ENCODE results near the gene L1CAM. TPM values are rescaled to one million over a fixed set of nuclear protein-coding genes. Genes with fewer than 3 reads are reported as not detected.

Gene L1CAM
- total RNA-seq, 1 donor from 2014 or later = 8.0 TPM

GRCh38 chrX:153878969-153879653 lies 6.9 kb downstream of the L1CAM start:
- intact Hi-C loops (cut with micrococcal nuclease) = no loop called here

- intact Hi-C loops (cut with micrococcal nuclease) = no loop called here
These were observed 7.6 kb downstream of the L1CAM start for GRCh38 chrX:153878345-153878744.

- intact Hi-C loops (cut with micrococcal nuclease) = no loop called here
These were observed 8.3 kb downstream of the L1CAM start for GRCh38 chrX:153877571-153878261.

GRCh38 chrX:153876112-153876491 lies 9.9 kb downstream of the L1CAM start:
- intact Hi-C loops (cut with micrococcal nuclease) = no loop called here

GRCh38 chrX:153875391-153876111 lies 10.4 kb downstream of the L1CAM start:
- intact Hi-C loops (cut with micrococcal nuclease) = loop anchor here (1.0 to 2.0 kb wide), 2 partner anchors 57 to 81 kb away; partner anchors contain the start of genes IDH3G and SSR4

GRCh38 chrX:153874366-153875125 lies 11.4 kb downstream of the L1CAM start:
- intact Hi-C loops (cut with micrococcal nuclease) = loop anchor here (1.0 to 2.0 kb wide), 2 partner anchors 56 to 80 kb away; partner anchors contain the start of genes IDH3G and SSR4

GRCh38 chrX:153874085-153874365 lies 11.9 kb downstream of the L1CAM start:
- intact Hi-C loops (cut with micrococcal nuclease) = loop anchor here (2.0 kb wide), 1 partner anchor 55 kb away; no protein-coding TSS in a partner anchor

GRCh38 chrX:153873282-153874084 lies 12.5 kb downstream of the L1CAM start:
- intact Hi-C loops (cut with micrococcal nuclease) = loop anchor here (2.0 kb wide), 1 partner anchor 55 kb away; no protein-coding TSS in a partner anchor

GRCh38 chrX:153871946-153872878 lies 13.8 kb downstream of the L1CAM start:
- intact Hi-C loops (cut with micrococcal nuclease) = no loop called here

GRCh38 chrX:153871451-153871850 lies 14.5 kb downstream of the L1CAM start:
- intact Hi-C loops (cut with micrococcal nuclease) = no loop called here

GRCh38 chrX:153870791-153871360 lies 15.1 kb downstream of the L1CAM start:
- intact Hi-C loops (cut with micrococcal nuclease) = no loop called here

- intact Hi-C loops (cut with micrococcal nuclease) = no loop called here
These were observed 15.7 kb downstream of the L1CAM start for GRCh38 chrX:153870288-153870690.

- intact Hi-C loops (cut with micrococcal nuclease) = no loop called here
These were observed 16.3 kb downstream of the L1CAM start for GRCh38 chrX:153869473-153870287.

- intact Hi-C loops (cut with micrococcal nuclease) = no loop called here
These were observed 17.1 kb downstream of the L1CAM start for GRCh38 chrX:153868576-153869472.

GRCh38 chrX:153867671-153868070 lies 18.3 kb downstream of the L1CAM start:
- intact Hi-C loops (cut with micrococcal nuclease) = no loop called here

- intact Hi-C loops (cut with micrococcal nuclease) = no loop called here
These were observed 18.8 kb downstream of the L1CAM start for GRCh38 chrX:153867139-153867538.

GRCh38 chrX:153866302-153867019 lies 19.5 kb downstream of the L1CAM start:
- intact Hi-C loops (cut with micrococcal nuclease) = no loop called here
